Activated CD8-positive, alpha-beta memory T cell treated with anti-CD3 and anti-CD28 coated beads, Interleukin-2, amount 50 U/mL, for 4 hours (primary cell): Measurements from ENCODE around the gene ARFIP2.
A peak's percentile ranks its signal among the peaks of the same experiment; 100 is the strongest.

Experiments used
- DNase-seq: peaks from one replicate; pipeline ENCODE4 v3.0.0-alpha.2; 2020

ARFIP2 gene

DNA sequence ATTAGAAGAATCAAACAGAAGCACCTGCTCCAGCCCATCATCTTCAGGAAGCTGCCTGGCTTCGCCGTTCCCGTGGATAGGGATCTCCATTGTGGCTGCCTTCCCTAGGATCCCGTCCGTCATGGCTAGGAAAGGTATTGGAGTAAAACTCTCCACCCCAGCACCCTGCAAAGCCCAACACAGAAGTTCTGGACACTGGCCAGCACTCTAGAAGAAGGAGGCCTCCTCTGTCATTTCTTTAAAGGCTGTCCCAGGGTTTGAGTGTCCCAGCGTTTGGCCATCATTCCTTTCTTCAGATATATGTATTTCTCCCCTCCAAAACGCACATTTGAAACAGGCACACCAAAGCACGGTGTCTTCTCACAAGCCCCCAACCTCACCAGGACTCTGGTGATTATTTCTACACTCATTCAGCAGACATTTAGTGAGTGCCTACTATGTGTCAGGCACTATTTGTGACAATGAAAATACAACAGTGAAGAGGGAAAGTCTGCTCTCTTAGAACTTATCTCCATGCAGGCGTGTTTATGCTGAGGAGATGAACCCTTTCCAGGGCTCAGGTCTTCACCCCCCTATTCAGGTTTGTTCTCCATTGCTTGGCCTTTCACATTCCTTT lies 724 bp downstream of the ARFIP2 start:
- DNase-seq: no peak

DNA sequence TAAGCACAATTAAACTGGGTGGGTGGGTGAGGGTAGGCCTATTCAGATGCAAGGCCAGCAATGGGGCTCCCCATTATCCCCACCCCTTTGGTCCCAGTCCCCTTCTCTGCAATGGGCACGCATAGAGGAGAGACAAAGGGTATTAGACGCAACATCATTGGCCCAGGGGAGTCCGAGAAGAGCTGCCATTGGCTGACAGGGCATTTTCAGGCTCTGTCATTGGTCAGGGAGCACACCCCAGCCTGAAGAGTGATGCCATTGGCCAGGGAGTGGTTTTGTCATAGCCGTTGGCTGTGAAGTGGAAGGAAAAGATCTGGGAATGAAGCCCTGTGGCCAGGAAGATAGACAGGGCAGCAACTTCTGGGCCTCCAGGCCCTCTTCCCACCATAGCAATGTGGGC lies 4.6 kb downstream of the ARFIP2 start:
- no peak for DNase-seq

DNA sequence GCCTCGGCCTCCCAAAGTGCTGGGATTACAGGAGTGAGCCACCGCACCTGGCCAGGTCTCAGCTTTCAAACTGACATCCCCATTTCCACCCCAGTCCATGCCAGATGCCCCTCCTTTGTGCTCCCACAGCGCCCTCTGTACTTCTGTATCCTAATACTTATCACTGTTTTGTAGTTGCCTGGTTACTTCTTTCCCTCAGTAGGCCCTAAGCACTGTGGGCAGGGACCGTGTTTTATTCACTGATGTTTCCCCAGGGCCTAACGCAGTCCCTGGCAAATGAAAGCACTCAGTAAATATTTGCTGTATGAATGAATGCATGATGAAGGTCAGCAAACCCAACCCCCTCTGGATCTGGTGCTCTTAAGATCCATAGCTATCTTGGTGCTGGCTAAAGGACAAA lies 5.2 kb downstream of the ARFIP2 start:
- DNase-seq: no peak

DNA sequence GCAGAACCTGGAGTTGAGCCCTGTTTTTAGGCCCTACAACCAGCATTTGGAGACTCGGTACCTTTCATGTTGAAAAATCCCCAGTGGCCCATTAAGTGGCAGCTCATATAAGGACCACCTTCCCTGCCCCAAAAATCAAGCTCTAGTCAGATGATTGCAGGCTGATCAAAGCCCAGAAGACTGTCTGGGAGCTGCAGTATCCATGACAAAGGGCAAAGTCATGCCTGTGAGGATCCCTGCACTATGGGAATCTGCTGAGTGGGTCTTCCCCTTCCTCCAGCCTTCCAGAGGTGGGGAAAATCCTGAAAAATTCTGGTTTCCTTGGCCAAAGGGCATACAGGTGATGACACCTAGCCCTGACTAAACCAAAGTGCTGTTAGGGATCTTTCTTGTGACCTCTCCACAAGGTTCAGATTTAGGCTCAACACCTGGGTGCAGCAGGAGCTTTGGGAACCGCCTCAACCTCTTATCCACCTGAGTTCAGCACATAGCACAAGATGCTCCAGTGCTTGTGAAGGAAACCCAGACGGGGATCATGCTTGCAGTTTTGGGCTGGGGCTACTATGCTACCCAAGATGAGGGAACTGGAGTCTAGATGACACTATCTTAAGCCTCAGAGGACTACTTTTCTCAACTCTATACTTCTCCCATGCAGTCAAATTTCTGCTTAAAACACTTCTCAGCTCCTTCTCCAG lies 6.2 kb downstream of the ARFIP2 start:
- no peak for DNase-seq

DNA sequence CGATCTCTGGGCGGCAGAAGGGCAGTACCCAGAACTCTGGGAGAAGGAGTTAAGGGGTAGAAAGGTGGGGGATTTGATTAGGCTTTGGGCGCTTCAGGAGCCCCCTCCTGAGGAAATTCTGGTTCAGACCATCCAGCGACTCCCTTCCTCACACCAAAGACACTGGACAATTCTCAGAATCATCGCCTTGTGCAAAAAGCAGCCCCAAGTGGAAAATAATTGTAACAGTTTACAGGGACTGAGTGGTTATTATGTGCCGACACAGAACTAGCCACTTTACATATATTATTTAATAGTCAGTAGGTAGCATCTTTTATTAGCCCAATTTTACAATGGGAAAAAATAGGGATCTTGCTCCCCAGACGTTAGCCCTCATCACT lies 6.7 kb downstream of the ARFIP2 start:
- DNase-seq: no peak

DNA sequence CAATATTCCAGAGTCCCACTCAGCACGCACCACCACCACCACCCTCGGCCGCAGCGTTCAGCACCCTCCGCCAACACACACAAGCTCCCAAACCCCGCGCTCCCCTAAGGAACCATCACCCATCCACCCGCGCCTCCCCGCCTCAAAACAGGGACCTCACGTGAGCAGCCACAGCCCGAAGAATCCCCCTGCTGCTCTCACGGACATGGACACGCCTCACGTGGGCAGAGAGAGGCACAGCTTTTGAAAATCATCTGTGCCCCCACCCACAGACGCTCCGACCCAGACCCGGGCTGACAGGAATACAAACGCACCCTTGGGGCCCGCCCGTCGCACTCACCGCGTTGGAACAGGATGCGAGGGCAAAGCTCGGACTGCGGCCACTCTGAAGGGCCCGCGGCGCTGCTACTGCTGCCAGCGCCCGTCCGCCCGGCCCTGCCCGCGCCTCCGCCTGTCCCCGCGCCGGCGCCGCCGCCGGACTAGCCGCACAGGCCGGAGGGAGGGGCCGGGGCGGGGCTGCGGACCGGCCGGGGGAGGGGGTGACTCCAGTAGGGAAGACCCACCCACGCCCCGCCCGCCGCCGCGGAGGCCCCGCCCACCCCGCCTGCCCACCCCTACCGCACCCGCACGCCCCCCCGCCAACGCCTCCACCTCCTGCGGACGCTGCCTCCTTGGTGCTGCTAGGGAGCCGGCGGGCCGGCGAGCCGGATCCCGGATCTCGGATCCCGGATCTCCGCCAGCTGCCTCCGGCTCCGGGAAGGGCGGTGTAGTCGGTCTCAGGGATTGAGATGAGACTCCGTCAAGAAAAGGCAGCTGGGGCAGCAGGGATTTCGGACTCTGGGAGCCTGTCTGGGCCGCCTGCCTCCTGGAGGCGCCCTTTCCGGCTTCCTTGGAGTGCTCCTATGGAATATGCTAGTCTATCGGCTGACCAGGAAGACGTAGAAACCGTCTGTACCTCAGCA lies 7.4 kb downstream of the ARFIP2 start, which contains the start of gene TRIM3:
Gene TRIM3 (minus strand): TSS at position 491 of the 962 bp plus-strand sequence. CDS start 8,246 bp downstream, outside the sequence.
- DNase-seq: peak; percentile 74

DNA sequence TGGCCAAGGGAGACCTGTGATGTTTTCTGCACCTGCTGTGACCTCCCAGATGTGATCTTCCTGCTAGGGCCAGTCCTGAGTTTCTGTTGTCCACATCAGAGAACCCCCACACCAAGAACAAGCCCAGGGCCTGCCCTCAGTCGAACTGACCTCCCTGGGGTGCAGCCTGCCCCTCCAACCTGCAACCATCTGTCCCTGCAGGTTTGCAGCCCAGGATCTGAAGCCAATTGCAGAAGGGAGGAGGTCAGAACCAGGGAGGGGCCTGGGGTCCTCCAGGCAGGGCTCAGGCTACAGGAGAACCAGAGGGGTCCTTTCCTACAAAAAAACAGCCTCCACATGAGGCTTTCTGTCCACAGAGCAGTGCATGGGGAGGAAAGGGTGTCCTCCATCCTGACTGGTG lies 8.2 kb downstream of the ARFIP2 start:
- DNase-seq: no peak

DNA sequence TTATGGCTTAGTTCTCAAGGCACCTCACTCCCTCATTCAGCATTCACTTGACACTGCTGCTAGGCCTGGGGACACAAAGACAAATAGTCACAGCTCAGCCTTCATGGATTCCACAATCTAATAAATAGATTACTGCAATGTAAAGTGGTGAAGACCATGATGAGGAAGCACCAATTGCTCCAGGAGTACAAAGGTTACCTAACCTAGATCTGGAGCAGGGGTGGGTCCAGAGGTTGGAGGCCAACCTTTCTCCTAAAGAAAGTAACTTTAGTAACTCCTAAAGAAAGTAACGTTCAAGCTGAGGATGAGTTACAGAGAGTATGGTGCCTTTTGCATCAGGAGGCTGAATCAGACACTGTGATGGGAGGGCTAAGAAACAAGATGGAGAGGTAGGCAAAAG lies 11.5 kb downstream of the ARFIP2 start:
- DNase-seq: no peak

DNA sequence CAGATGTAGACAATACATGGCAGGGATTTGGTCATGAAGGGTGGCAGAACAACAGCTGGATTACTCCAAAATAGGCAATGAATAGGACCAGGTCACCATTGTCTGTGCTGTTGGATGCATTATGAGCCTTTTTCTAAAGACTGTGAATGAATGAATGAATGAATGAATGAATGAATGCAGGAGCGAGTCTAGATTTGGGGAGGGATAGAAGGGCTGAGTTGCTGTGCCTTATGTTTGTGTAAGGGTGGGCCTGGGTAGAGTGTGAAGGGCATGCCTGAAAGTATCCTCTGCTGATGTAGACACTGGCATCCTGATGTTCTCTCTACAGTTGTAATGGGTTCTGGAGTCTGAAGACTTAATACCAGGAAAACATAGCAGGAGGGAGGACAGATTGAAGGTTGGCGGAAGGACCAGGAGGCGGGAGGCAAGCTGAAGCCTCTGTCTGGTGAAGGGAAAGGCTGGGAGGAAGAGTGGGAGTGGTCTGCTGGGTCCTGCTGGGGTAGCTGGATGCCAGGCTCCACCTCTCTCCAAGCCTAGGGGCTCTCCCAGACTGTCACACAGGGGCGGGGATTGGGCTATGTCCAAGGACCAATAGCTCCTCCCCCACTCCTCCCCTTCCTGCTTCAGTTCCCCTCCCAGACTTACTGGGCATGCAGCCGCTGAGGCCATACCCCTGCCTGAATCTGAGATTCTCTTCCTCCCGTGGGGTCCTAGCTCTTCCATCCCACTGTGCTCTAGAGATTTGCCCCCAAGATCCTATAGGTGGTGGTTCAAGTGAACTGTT lies 12.2 kb downstream of the ARFIP2 start:
- no peak for DNase-seq

DNA sequence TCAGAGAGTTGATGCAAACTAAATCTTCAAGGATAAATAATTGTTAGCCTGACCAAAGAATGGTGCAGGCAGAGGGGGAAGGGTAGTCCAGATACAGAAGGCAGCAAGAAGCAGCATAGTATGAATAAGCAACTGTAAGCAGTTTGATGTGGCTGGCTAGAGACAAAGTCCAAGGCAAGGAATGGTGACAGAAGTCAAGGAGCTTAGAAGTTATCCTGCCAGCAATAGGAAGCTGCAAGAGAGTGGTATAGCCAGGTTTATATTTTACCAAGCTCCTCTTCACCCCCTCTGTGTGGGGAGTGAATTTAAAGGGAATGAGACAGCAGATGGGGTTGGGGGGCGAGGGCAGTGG lies 22.1 kb downstream of the ARFIP2 start:
- no peak for DNase-seq

DNA sequence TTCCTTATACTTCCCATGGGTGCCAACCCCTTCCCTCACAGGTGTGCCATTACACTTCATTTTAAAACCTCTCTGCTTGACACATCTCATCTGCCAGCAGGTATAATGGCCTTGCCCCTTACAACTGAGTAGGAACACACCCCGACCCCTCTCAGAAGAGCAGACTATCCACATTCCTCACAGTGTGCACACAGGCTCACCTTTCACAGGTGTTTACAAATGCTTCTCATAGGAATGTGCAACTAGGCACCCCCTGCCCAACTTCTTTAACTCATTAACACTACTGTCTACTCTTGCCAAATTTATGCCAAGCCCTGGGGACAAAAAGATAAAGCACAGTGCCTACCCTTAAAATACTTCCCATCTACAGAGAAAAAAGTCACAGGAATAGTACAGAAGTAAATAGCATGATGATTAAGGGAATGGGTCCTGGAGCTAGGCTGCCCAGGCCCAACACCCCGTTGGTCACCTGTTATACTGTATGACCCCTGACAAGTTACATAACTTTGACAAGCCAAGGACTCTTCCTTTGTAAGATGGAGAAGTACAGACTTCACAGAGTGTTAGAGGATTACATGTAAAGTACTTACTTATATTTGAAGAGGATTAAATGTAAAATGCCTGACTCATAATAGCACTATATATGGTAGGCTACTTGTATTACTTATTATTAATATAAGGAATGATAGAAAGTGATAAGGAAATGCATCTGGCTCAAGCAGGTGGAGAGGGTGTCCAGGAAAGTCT lies 22.6 kb downstream of the ARFIP2 start:
- no peak for DNase-seq

DNA sequence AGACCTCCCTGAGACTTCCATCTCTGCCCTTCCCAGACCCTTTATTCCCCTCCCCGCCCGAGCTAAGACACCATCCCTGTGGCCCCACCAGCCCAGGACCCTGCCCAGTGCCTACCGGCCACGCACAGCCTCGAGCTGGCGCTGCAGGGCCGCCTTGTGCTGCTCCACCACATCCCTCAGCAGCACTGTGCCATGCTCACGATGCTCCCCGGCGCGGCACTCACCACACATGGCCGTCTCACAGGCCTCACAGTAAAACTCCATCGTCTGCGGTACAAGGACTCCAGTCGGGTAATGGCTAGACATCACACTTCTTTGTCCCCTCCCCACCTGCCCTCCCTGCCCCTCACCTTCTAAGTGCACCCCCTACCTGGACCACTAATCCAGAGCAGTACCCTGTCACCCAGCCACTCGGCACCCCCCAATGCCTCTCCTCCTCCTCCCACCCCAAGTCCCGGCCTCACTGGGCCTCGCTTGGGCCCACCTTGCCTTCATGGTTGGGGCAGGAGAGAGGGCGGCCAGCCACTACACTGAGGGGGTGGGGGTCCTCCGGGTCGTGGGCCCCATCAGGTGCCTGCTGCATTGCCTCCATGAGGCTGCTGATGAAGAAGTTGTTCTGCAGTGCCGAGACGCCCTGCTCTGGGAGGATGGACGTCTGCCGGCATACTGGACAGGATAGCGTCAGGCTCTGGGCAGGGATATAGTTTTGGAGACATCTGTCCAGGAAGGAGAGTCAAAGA lies 23.4 kb downstream of the ARFIP2 start:
- DNase-seq: no peak

DNA sequence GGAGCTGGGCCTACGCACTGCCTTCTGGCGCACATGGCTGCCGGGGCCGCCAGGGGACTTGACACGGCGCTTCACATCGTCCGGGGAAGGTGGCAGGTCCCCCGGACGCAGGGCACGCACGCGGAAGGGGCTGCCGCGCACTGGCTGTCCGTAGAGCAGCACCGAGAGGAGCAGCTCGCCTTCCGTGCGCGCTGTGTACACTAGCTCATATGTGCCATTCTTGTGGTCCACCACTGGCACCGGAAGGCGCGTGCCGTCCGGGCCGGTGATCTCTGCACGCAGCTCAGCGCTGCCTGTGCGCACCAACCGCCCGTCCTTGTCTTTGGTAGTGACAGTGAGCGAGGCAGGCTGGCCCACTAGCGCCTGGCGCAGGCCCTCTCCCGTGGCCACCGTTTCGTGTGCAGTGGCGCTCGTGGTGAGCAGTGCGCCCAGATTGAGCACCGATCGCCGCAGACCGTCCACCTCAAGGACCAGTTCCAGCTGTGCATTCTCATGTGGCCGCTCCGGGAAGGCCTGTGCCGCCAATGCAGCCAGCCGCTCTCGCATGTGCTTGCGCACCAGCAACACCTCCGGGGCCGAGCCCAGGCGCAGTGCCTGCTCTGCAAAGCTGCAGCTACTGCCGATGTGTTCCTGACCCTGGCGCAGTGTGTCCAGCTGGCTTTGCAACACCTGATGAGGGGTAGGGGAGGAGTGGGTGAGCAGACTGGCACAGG lies 24.6 kb downstream of the ARFIP2 start:
- no peak for DNase-seq

DNA sequence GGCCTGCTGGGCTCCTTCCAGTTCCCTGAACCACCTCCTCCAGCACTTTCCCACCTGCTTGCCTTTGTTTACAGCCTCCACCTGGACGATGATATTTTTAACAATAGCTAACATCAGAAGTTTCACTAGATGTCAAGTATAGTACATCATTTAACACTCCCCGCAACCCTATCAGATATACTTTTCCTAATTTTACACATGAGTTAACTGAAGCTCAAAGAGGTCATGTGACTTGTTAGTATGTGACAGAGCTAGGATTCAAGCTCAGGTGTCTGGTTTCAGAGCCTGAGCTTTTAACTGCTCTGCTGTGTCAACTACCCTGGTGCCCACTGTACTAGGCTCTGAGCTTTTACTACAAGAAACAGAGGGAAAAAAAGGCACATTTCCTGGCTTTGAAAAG lies 26.1 kb downstream of the ARFIP2 start:
- DNase-seq: no peak

DNA sequence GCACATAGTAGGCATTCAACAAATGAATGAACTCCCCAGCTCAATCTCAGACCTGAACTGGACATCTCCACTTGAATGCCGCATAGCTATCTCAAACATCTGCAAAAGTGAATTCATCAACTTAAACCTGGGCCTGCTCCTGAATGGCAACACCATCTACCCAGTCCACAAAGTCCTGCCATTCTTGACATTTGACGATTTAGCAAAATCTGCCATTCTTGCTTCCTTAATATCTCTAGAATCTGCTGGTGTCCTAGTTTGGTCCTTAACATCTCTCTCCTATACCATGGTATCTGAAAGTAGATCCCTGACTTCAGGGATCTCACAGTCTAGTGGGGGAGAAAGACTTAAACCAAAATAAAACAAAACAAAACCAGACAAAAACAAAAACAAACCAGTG lies 28.0 kb downstream of the ARFIP2 start:
- DNase-seq: no peak

DNA sequence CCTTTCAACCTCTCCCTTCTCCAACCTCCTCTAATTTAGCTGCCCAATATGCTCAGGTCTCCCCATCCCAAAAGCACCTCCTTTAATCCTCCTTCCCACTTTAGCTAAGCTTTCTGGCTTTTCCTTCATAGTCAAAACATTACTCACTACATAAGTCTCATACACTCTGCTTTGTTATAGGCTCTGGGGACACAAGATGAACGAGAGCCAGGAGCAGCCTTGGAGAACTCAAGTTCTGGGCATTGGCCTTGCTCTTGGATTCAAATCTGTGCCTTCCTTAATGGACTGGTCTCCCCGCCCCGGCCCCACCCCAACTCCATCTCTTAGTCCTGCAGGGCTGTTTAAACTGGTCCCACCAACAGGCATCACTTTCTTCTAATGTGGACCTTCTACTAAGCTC lies 28.9 kb downstream of the ARFIP2 start:
- no peak for DNase-seq

DNA sequence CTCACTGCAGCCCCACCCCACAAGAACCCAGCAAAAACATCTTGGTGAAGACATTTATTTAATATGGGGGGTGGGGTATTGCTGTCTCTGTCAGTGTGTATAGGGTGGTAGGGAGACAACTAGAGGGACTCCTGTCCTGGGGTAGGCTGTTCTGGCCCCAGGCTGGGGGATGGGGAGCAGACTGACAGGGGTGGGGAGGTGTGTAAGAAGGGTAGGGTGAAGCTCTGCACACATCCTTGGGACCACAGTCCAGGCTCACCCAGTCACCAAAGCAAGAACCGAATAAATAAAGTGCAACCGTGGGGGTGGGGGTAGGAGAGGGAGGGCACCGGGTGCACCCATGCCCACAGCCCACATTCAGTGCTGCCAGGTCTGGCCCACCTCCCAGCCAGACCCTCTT lies 32.6 kb downstream of the ARFIP2 start:
- no peak for DNase-seq

DNA sequence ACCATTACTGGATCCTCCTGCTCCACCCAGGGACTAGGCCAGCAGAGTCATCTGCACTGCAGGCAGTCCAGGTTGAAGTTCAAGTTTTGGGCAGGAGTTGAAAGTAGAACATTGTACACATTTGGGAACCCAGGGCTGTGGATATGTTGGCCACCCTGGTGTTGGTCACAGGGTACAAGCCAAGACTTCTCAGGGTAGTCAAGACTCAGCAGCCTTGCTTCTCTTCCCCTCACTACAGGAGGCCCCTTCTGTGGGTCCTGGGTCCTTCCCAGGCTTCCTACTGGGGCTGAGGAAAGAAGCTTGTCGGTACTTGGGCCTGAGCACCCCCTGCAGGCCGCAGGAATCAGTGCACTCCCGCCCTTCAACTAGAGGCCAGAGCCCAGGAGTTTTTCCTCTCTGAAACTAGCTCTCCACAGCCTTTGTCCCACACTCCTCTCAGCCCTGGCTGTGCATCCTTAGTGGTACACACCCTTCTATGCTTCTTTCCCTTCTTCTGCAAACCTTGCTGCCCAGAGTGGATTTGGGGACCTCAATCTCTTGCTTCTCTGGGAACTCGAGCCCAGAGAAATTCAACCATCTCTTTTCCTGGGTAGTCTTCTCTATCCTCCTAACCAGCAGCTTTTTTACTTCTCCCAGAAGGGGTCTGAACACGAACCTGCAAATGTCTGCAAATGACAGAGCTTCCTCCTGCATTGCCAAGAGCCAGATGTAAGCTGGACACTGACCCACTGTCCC lies 37.7 kb downstream of the ARFIP2 start:
- peak; percentile 63 for DNase-seq

DNA sequence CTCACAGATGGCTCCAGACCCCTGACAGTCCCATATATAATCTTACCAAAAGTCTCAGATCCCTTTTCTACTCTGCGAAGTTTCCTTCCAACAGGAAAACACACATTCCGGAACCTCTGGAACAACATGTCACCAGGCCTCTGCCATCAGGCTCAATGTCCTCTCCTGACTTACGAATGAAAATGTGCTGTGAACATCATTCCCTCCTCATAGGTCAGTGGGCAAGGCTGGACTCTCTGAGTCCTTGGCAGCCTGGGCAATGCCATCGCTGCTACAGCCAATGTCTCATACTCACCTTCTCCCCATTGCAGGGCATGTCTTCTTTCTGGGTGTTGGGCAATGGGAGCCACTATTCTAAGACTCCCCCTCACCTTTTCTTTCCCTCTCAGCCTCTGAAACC lies 38.7 kb downstream of the ARFIP2 start:
- no peak for DNase-seq

DNA sequence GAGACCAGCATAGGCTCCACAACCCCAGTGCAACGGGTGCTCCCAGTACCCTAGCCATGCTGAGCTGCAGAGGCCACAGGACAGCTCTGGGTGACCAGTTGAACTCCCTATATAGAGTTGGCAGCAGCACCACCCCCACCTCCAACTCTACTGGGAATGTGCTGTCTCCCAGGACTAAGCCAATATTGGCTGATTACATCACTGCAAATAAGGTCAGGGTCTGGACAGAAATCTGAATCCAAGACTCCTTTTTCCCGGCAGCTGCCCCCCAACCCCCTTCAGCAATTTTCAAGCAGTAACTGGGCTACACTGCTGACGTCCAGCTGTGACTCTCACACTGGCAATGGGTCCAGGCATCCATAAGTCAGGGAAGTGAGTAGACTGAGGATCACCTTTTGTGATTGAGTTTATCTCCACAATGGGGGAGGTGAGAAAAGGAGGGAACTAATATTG lies 40.2 kb downstream of the ARFIP2 start, which contains the start of gene HPX:
Gene HPX (minus strand): TSS at position 82 of the 453 bp plus-strand sequence. CDS start 24 bp downstream, at position 58.
- DNase-seq: no peak
